CD4-positive, alpha-beta memory T cell (primary cell): ENCODE data around the gene DES. TPM values are rescaled to one million over a fixed set of nuclear protein-coding genes. Genes with fewer than 3 reads are reported as not detected.
A peak's percentile ranks its signal among the peaks of the same experiment; 100 is the strongest.

Source experiments
- CTCF ChIA-PET: fragments of 350-600 bp; sonication (Branson Sonifier 250); formaldehyde crosslinking; loops from one replicate; lab custom pipeline; 2021; ENCODE audit warnings: inconsistent platforms; ENCODE audit not compliant: partially characterized antibody; lab: Charles Lee
- POLR2A ChIA-PET: fragments of 350-600 bp; sonication (Branson Sonifier 250); formaldehyde crosslinking; loops from one replicate; lab custom pipeline; 2021; ENCODE audit not compliant: partially characterized antibody; lab: Charles Lee
- DNase-seq, 5 donors: peaks; one replicate each; pipeline versions ENCODE4 v3.0.0 to v3.0.0-alpha.2; 2020 to 2022; ENCODE audit warnings: mixed read lengths in 1 of 5
- H3K27ac ChIP-seq: one replicate; pipeline ENCODE4 v1.7.0; 2013; ENCODE audit warnings: low read depth, low read length
- H3K27me3 ChIP-seq: 2 replicates; pipeline ENCODE4 v1.7.0; 2013; ENCODE audit warnings: mild to moderate bottlenecking, low read length, moderate library complexity; ENCODE audit not compliant: insufficient read depth
- H3K36me3 ChIP-seq: 2 replicates; pipeline ENCODE4 v1.7.0; 2013; ENCODE audit warnings: mild to moderate bottlenecking, low read length, moderate library complexity; ENCODE audit not compliant: insufficient read depth
- H3K4me1 ChIP-seq: 2 replicates; pipeline ENCODE4 v1.7.0; 2013; ENCODE audit warnings: mild to moderate bottlenecking, low read length, moderate library complexity; ENCODE audit not compliant: insufficient read depth
- H3K4me3 ChIP-seq, 2 donors: one replicate each; pipeline ENCODE4 v1.7.0; 2013; ENCODE audit warnings: low read length in 2 of 2, mild to moderate bottlenecking in 1 of 2
- H3K9me3 ChIP-seq, 2 donors: one replicate each; pipeline ENCODE4 v1.7.0; 2013; ENCODE audit warnings: low read length in 2 of 2, control low read depth in 1 of 2; ENCODE audit not compliant: control insufficient read depth in 1 of 2
- H3K27ac Mint-ChIP-seq, 7 donors: one replicate each; pipeline ENCODE4 v1.8.0; 2020 to 2021; ENCODE audit warnings: mixed read lengths in 7 of 7, mild to moderate bottlenecking in 6 of 7, inconsistent platforms in 3 of 7, moderate library complexity in 3 of 7
- H3K27me3 Mint-ChIP-seq, 2 donors: one replicate each; pipeline ENCODE4 v1.8.0; 2020 to 2021; ENCODE audit warnings: mixed read lengths in 2 of 2
- H3K36me3 Mint-ChIP-seq, 2 donors: one replicate each; pipeline ENCODE4 v1.8.0; 2020 to 2021; ENCODE audit warnings: mixed read lengths in 2 of 2, inconsistent platforms in 1 of 2, mild to moderate bottlenecking in 1 of 2
- H3K4me1 Mint-ChIP-seq, 4 donors: one replicate each; pipeline ENCODE4 v1.8.0; 2020 to 2021; ENCODE audit warnings: mixed read lengths in 4 of 4, mild to moderate bottlenecking in 1 of 4
- H3K4me3 Mint-ChIP-seq, 8 donors: one replicate each; pipeline ENCODE4 v1.8.0; 2020 to 2021; ENCODE audit warnings: mixed read lengths in 8 of 8, mild to moderate bottlenecking in 7 of 8, moderate library complexity in 6 of 8, inconsistent platforms in 3 of 8
- H3K9me3 Mint-ChIP-seq, 8 donors: one replicate each; pipeline ENCODE4 v1.8.0; 2020 to 2021; ENCODE audit warnings: mixed read lengths in 8 of 8, mild to moderate bottlenecking in 5 of 8, inconsistent platforms in 3 of 8, moderate library complexity in 1 of 8
- intact Hi-C: fragments of 100-400 bp; cut with micrococcal nuclease; formaldehyde crosslinking; loops from one replicate; pipeline ENCODE4 v1.15.1; 2023
- polyA plus RNA-seq, 2 donors: library from polyadenylated mRNA; unstranded; fragments of 300-500 nt; fragmentation: Illumina TruSeq; gene quantifications; one replicate each; pipeline ENCODE4 v1.2.3, GENCODE V29; 2021
- total RNA-seq, 2 experiments: library from RNA; stranded (reverse); gene quantifications; one replicate each; pipeline ENCODE4 v1.2.3, GENCODE V29; 2021

Gene DES
- total and polyA plus RNA-seq, 4 experiments from 2014 or later: not detected

GRCh38 chr2:219398721-219399363 is 19.3 kb upstream of the DES start:
- Mint-ChIP-seq H3K36me3 (no peaks in the 10 kb centered on the region), H3K9me3 (peaks cover 0 to under 1% (median 0%) of the 10 kb centered on the region in 8 donors), H3K27ac (peak overlapping the region in 1 of 7 donors; percentile 6), H3K4me1 (peaks cover 8 to 17% (median 14%) of the 10 kb centered on the region in 4 donors), H3K4me3 (no peak overlapping the region), H3K27me3 (peaks cover 0 to under 1% of the 10 kb centered on the region in 2 donors)
- POLR2A ChIA-PET: no interaction called here
- no peaks in the 10 kb centered on the region for H3K9me3 ChIP-seq
- DNase-seq: no peak
- H3K27me3 ChIP-seq: no peaks in the 10 kb centered on the region
- no peak overlapping the region for H3K27ac ChIP-seq
- peaks cover 11% of the 10 kb centered on the region for H3K4me1 ChIP-seq
- H3K4me3 ChIP-seq: no peak overlapping the region
- intact Hi-C loops: no loop called here
- H3K36me3 ChIP-seq: no peaks in the 10 kb centered on the region
- CTCF ChIA-PET: interaction anchor here (1.4 to 3.0 kb wide), 2 partner anchors 10 to 131 kb away, joined by 11 to 18 read pairs; no protein-coding TSS in a partner anchor

- no peaks in the 10 kb centered on the region for H3K9me3 ChIP-seq
- intact Hi-C loops: no loop called here
- Mint-ChIP-seq H3K4me3 (no peak overlapping the region), H3K27me3 (no peaks in the 10 kb centered on the region), H3K36me3 (no peaks in the 10 kb centered on the region), H3K9me3 (no peaks in the 10 kb centered on the region), H3K27ac (peak overlapping the region in 1 of 7 donors; percentile 19), H3K4me1 (peaks cover 8 to 17% (median 14%) of the 10 kb centered on the region in 4 donors)
- no peaks in the 10 kb centered on the region for H3K27me3 ChIP-seq
- ChIA-PET CTCF (interaction anchor here (1.5 to 5.4 kb wide), 3 partner anchors 130 to 142 kb away, joined by 4 to 130 read pairs (median 18); no protein-coding TSS in a partner anchor), POLR2A (no interaction called here)
- H3K27ac ChIP-seq: no peak overlapping the region
- no peaks in the 10 kb centered on the region for H3K36me3 ChIP-seq
- H3K4me1 ChIP-seq: peaks cover 11% of the 10 kb centered on the region
- DNase-seq: no peak
- H3K4me3 ChIP-seq: no peak overlapping the region
Observed at GRCh38 chr2:219399716-219400478, 18.3 kb upstream of the DES start.

- no peak overlapping the region for H3K27ac Mint-ChIP-seq
- H3K9me3 Mint-ChIP-seq: no peaks in the 10 kb centered on the region
- H3K4me1 ChIP-seq: peaks cover 11% of the 10 kb centered on the region
- no peaks in the 10 kb centered on the region for H3K9me3 ChIP-seq
- H3K36me3 Mint-ChIP-seq: no peaks in the 10 kb centered on the region
- H3K27ac ChIP-seq: no peak overlapping the region
- no peak overlapping the region for H3K4me3 Mint-ChIP-seq
- no peak for DNase-seq
- H3K36me3 ChIP-seq: no peaks in the 10 kb centered on the region
- H3K27me3 Mint-ChIP-seq: no peaks in the 10 kb centered on the region
- H3K4me1 Mint-ChIP-seq: peaks cover 8 to 17% (median 14%) of the 10 kb centered on the region in 4 donors
- POLR2A ChIA-PET: no interaction called here
- no peaks in the 10 kb centered on the region for H3K27me3 ChIP-seq
- H3K4me3 ChIP-seq: no peak overlapping the region
- CTCF ChIA-PET: interaction anchor here (1.5 to 5.4 kb wide), 3 partner anchors 12 to 141 kb away, joined by 4 to 130 read pairs (median 43); partner anchors contain the start of gene DNPEP
- intact Hi-C loops: no loop called here
Observed at GRCh38 chr2:219400562-219400961, 17.6 kb upstream of the DES start.

GRCh38 chr2:219401606-219402005 is 16.6 kb upstream of the DES start:
- no peak for DNase-seq
- Mint-ChIP-seq H3K27ac (no peak overlapping the region), H3K27me3 (peaks cover 0 to 3% of the 10 kb centered on the region in 2 donors), H3K9me3 (no peaks in the 10 kb centered on the region), H3K36me3 (no peaks in the 10 kb centered on the region), H3K4me3 (no peak overlapping the region), H3K4me1 (peaks cover 8 to 17% (median 13%) of the 10 kb centered on the region in 4 donors)
- no peaks in the 10 kb centered on the region for H3K27me3 ChIP-seq
- intact Hi-C loops: no loop called here
- no peak overlapping the region for H3K4me3 ChIP-seq
- CTCF ChIA-PET: interaction anchor here (0.7 to 5.4 kb wide), 13 partner anchors 9 to 159 kb away, joined by 3 to 130 read pairs (median 5); partner anchors contain the start of gene DNPEP
- no peaks in the 10 kb centered on the region for H3K36me3 ChIP-seq
- POLR2A ChIA-PET: interaction anchor here (1.5 kb wide), 1 partner anchor 13 kb away, joined by 4 read pairs; the partner anchor contains the start of gene DNPEP
- no peak overlapping the region for H3K27ac ChIP-seq
- peaks cover 10% of the 10 kb centered on the region for H3K4me1 ChIP-seq
- H3K9me3 ChIP-seq: no peaks in the 10 kb centered on the region

DNA sequence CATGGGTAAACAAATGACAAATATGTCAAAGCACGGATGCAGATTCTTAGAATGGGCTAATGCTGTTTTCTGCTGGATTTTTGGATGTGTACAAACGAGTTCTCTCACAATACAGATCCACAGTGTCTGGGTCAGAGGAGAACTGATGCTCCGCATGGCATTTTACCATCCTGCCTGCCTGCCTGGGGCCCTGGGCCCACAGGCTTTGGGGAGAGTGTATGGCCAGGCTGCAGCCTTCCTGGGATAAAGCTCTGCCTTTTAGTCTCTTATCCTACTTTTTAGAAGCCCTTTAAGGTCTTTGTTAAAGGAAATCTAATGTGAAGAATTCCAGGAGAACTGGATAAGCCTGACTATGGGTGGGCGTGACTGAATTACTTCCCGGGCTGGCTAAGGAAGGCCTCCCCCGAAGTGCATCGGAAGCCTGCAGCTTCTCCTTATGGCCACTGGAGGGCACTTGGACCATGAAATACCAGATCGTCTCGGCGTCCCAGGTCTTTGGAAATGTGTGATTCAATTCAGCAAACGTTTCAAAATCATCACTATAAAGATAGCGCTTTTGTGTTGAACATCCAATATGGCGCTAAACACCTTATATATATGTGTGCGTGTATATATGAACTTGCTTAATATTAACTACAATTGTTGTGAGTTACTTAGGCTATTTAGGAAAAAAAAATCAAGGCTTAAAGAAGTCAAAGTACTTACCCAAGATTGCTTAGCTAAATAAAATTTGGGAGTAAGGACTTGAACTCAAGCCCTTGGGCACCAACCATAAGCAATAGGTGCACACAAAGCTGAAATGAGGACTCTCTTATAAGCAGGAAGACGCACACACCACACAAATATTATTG is 15.3 kb upstream of the DES start:
- Mint-ChIP-seq H3K4me3 (no peak overlapping the region), H3K36me3 (no peaks in the 10 kb centered on the region), H3K27me3 (peaks cover 2 to 4% of the 10 kb centered on the region in 2 donors), H3K9me3 (no peaks in the 10 kb centered on the region), H3K4me1 (peaks cover 0 to 7% (median 4%) of the 10 kb centered on the region in 4 donors), H3K27ac (no peak overlapping the region)
- intact Hi-C loops: loop anchor here (1.0 kb wide), 4 partner anchors 31 to 239 kb away; partner anchors contain the start of gene SPEG
- Histone ChIP-seq H3K27me3 (no peaks in the 10 kb centered on the region), H3K36me3 (no peaks in the 10 kb centered on the region), H3K4me3 (no peak overlapping the region), H3K9me3 (no peaks in the 10 kb centered on the region), H3K27ac (no peak overlapping the region), H3K4me1 (no peaks in the 10 kb centered on the region)
- ChIA-PET POLR2A (interaction anchor here (0.5 to 1.5 kb wide), 3 partner anchors 15 to 138 kb away, joined by 4 read pairs; partner anchors contain the start of gene DNPEP), CTCF (interaction anchor here (0.9 to 5.4 kb wide), 25 partner anchors 10 to 240 kb away, joined by 3 to 130 read pairs (median 4); partner anchors contain the start of gene DNPEP)
- peak; percentile 51 to 66 (median 58) for DNase-seq

DNA sequence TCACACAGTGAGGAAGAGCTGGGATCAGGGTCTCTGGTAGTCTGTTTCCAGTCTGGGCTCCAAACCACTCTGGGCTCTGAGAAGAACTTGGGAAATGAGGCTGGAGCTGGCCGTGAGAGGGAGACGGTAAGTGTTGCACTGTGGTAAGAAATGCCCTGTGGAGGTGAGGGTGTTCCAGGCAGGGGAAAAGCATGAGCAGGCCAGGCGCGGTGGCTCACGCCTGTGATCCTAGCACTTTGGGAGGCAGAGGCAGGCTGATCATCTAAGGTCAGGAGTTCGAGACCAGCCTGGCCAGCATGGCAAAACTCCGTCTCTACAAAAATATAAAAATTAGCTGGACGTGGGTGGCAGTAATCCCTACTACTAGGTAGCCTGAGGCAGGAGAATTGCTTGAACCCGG is 14.3 kb upstream of the DES start:
- no peak for DNase-seq
- H3K27me3 Mint-ChIP-seq: peaks cover 2 to 4% of the 10 kb centered on the region in 2 donors

More for the DNA sequence above, 14.3 kb upstream of the DES start:
- H3K9me3 Mint-ChIP-seq: no peaks in the 10 kb centered on the region
- no peak overlapping the region for H3K27ac Mint-ChIP-seq
- Histone ChIP-seq H3K9me3 (no peaks in the 10 kb centered on the region), H3K27ac (no peak overlapping the region), H3K27me3 (no peaks in the 10 kb centered on the region), H3K36me3 (no peaks in the 10 kb centered on the region), H3K4me3 (no peak overlapping the region), H3K4me1 (no peaks in the 10 kb centered on the region)
- no peaks in the 10 kb centered on the region for H3K36me3 Mint-ChIP-seq
- POLR2A ChIA-PET: no interaction called here
- H3K4me3 Mint-ChIP-seq: no peak overlapping the region
- intact Hi-C loops: loop anchor here (1.0 kb wide), 4 partner anchors 30 to 238 kb away; partner anchors contain the start of gene SPEG
- H3K4me1 Mint-ChIP-seq: peaks cover 0 to 7% (median 4%) of the 10 kb centered on the region in 4 donors
- CTCF ChIA-PET: interaction anchor here (0.7 to 5.4 kb wide), 19 partner anchors 9 to 238 kb away, joined by 3 to 130 read pairs (median 5); partner anchors contain the start of gene DNPEP
